K562 (cell line): ENCODE measurements around the gene SLC25A20. TPM values are rescaled to one million over a fixed set of nuclear protein-coding genes. Genes with fewer than 3 reads are reported as not detected.

Source experiments
- ATAC-seq: fragments of 200-7000 bp; cut with Tn5 transposase; 3 replicates; pipeline ENCODE4 v1.9.1; 2020; ENCODE audit warnings: moderate library complexity
- BruUV-seq: library from RNA; stranded (reverse); fragments of 400-500 nt; replicated peaks from 2 replicates; lab custom pipeline; 2021; lab: Mats Ljungman, UMichigan
- CTCF ChIA-PET: fragments of 300-600 bp; formaldehyde crosslinking; extraction: SDS; loops from one replicate; lab custom pipeline; 2021; ENCODE audit warnings: low intra/inter-chr PET ratio; lab: Yijun Ruan, JAX
- POLR2A ChIA-PET: fragments of 300-600, 350-650 bp; sonication (Branson Sonifier 250); formaldehyde crosslinking; extraction: SDS; loops from one replicate; lab custom pipeline; 2021; ENCODE audit warnings: antibody characterized with exemption, inconsistent platforms; lab: Yijun Ruan, JAX
- DNase-seq, 4 experiments: peaks; one replicate each; pipeline versions ENCODE4 v3.0.0 to v3.0.0-alpha.2; 2011 to 2018; ENCODE audit warnings: low spot score in 3 of 4, mixed read lengths in 3 of 4; ENCODE audit errors: extremely low read depth in 1 of 4
- FAIRE-seq: peaks from 2 replicates; lab custom pipeline; 2011; peaks lifted over from hg19 to GRCh38; lab: Jason Lieb, UNC
- H2AFZ ChIP-seq: 2 replicates; pipeline ENCODE4 v1.6.0; 2011; ENCODE audit warnings: low read depth, low read length, control low read depth, inconsistent platforms
- H3K27ac ChIP-seq: fragments of 200-600 bp; 3 replicates; pipeline ENCODE4 v1.8.0; 2011; ENCODE audit warnings: low read depth, mild to moderate bottlenecking, control low read depth, inconsistent platforms, low read length, moderate library complexity, mixed read lengths; ENCODE audit errors: extremely low read depth
- H3K27me3 ChIP-seq, 2 experiments: fragments of 300-600 bp in 1 of 2; 2 replicates in 1 of 2; 3 replicates in 1 of 2; pipeline versions ENCODE4 v1.6.0 to v1.8.0; 2011; ENCODE audit warnings: inconsistent platforms in 2 of 2, low read length in 2 of 2, mild to moderate bottlenecking in 1 of 2, mixed read lengths in 1 of 2, moderate library complexity in 1 of 2; ENCODE audit not compliant: control insufficient read depth in 2 of 2, insufficient read depth in 2 of 2
- H3K36me3 ChIP-seq: fragments of 300-600 bp; 3 replicates; pipeline ENCODE4 v1.8.0; 2011; ENCODE audit warnings: mild to moderate bottlenecking, low read length, inconsistent platforms; ENCODE audit not compliant: control insufficient read depth, insufficient read depth
- H3K4me1 ChIP-seq, 2 experiments: fragments of 200-600 bp in 1 of 2; replicated peaks in 1 of 2; 2 replicates in 1 of 2; 3 replicates in 1 of 2; pipeline versions ENCODE4 v1.5.1 to v1.8.0; 2011; ENCODE audit warnings: inconsistent platforms in 2 of 2, low read length in 2 of 2, mild to moderate bottlenecking in 1 of 2, mixed read lengths in 1 of 2, moderate library complexity in 1 of 2; ENCODE audit not compliant: control insufficient read depth in 2 of 2, insufficient read depth in 2 of 2
- H3K4me2 ChIP-seq: 2 replicates; pipeline ENCODE4 v1.6.1; 2011; ENCODE audit warnings: low read length, control low read depth, inconsistent platforms, mixed read lengths; ENCODE audit not compliant: insufficient read depth
- H3K4me3 ChIP-seq: fragments of 200-600 bp; sonication (generic), shearing (Covaris generic); 2 replicates; pipeline ENCODE4 v1.5.1; 2016; ENCODE audit warnings: control low read depth, inconsistent platforms
- H3K79me2 ChIP-seq: fragments of 200-600 bp; 3 replicates; pipeline ENCODE4 v1.8.0; 2011; ENCODE audit warnings: low read length, inconsistent platforms; ENCODE audit not compliant: control insufficient read depth, insufficient read depth
- H3K9ac ChIP-seq, 2 experiments: 2 replicates each; pipeline versions ENCODE4 v1.6.0 to v1.6.1; 2011; ENCODE audit warnings: low read depth in 2 of 2, low read length in 2 of 2, control low read depth in 1 of 2, inconsistent platforms in 1 of 2, mild to moderate bottlenecking in 1 of 2, mixed read lengths in 1 of 2; ENCODE audit not compliant: insufficient read depth in 1 of 2
- H3K9me1 ChIP-seq: one replicate; pipeline ENCODE4 v1.6.0; 2011; ENCODE audit warnings: inconsistent platforms, mild to moderate bottlenecking, low read length, moderate library complexity; ENCODE audit not compliant: control insufficient read depth, insufficient read depth
- H3K9me3 ChIP-seq: replicated peaks from 2 replicates; pipeline ENCODE4 v1.5.1; 2011; ENCODE audit warnings: low read depth, low read length, inconsistent platforms; ENCODE audit not compliant: control insufficient read depth, insufficient read depth
- H4K20me1 ChIP-seq: replicated peaks from 2 replicates; pipeline ENCODE4 v1.6.1; 2011; ENCODE audit warnings: low read length, inconsistent platforms, mixed read lengths; ENCODE audit not compliant: control insufficient read depth, insufficient read depth
- CBX3 ChIP-seq, 2 experiments: IDR thresholded peaks; 1 replicate in 1 of 2; 2 replicates in 1 of 2; pipeline ENCODE4 v1.6.1; 2012; ENCODE audit warnings: inconsistent platforms in 2 of 2, low read length in 2 of 2, borderline replicate concordance in 1 of 2, control low read depth in 1 of 2
- ETV5 ChIP-seq: sonication (generic); formaldehyde crosslinking; IDR thresholded peaks from 2 replicates; pipeline ENCODE4 v1.4.0; 2020; ENCODE audit warnings: low read depth, mild to moderate bottlenecking, missing genetic modification reagents
- FUS ChIP-seq: fragments of 200-400 bp; formaldehyde crosslinking; optimal IDR thresholded peaks from 2 replicates; pipeline ENCODE3; 2017; ENCODE audit warnings: low read depth, low read length
- GABPB1 ChIP-seq: sonication (generic); formaldehyde crosslinking; IDR thresholded peaks from 2 replicates; pipeline ENCODE4 v1.8.0; 2022; ENCODE audit warnings: mild to moderate bottlenecking, missing genetic modification reagents
- HDAC8 ChIP-seq: fragments of 450-650 bp; IDR thresholded peaks from 2 replicates; pipeline ENCODE4 v1.6.1; 2016; ENCODE audit warnings: mild to moderate bottlenecking, missing genetic modification characterization, moderate library complexity, missing compliant biosample characterization
- KDM4B ChIP-seq, 2 experiments: fragments of 450-650 bp in 1 of 2; sonication (generic) in 1 of 2; IDR thresholded peaks; 2 replicates each; pipeline ENCODE4 v1.6.1; 2016 to 2017; ENCODE audit warnings: borderline replicate concordance in 2 of 2, antibody characterized with exemption in 1 of 2, low read depth in 1 of 2, mild to moderate bottlenecking in 1 of 2
- LCOR ChIP-seq: sonication (generic); formaldehyde crosslinking; IDR thresholded peaks from 2 replicates; pipeline ENCODE4 v1.8.0; 2022; ENCODE audit warnings: mild to moderate bottlenecking, missing genetic modification reagents
- NCOA4 ChIP-seq: fragments of 450-650 bp; IDR thresholded peaks from 2 replicates; pipeline ENCODE4 v1.6.1; 2018; ENCODE audit warnings: mild to moderate bottlenecking; ENCODE audit not compliant: partially characterized antibody
- NR3C1 ChIP-seq: sonication (generic); formaldehyde crosslinking; IDR thresholded peaks from 2 replicates; pipeline ENCODE4 v1.8.1; 2022; ENCODE audit warnings: missing genetic modification reagents
- NR4A1 ChIP-seq, 2 experiments: fragments of 250-450 bp in 1 of 2; fragments of 450-650 bp in 1 of 2; sonication (Bioruptor Pico) in 1 of 2; IDR thresholded peaks; 2 replicates each; pipeline versions ENCODE4 v1.4.0 to v1.6.1; 2016 to 2020; ENCODE audit warnings: mild to moderate bottlenecking in 2 of 2, missing compliant biosample characterization in 1 of 2, missing genetic modification characterization in 1 of 2, moderate library complexity in 1 of 2
- RB1 ChIP-seq: fragments of 450-650 bp; IDR thresholded peaks from 2 replicates; pipeline ENCODE4 v1.6.1; 2017; ENCODE audit warnings: low read depth, mild to moderate bottlenecking
- SMAD1 ChIP-seq: fragments of 150-350 bp; IDR thresholded peaks from 2 replicates; pipeline ENCODE4 v1.6.1; 2014; ENCODE audit warnings: low read length, low read depth; ENCODE audit not compliant: partially characterized antibody
- SP1 ChIP-seq: sonication (generic); formaldehyde crosslinking; IDR thresholded peaks from 2 replicates; pipeline ENCODE4 v1.8.1; 2022; ENCODE audit warnings: mild to moderate bottlenecking, missing genetic modification reagents
- STAG1 ChIP-seq: sonication (generic); formaldehyde crosslinking; IDR thresholded peaks from 2 replicates; pipeline ENCODE4 v1.5.0; 2020; ENCODE audit warnings: missing genetic modification reagents, borderline replicate concordance
- ZNF174 ChIP-seq: fragments of 250-450 bp; sonication (Bioruptor Pico); IDR thresholded peaks from 2 replicates; pipeline ENCODE4 v1.4.0; 2020; ENCODE audit warnings: mild to moderate bottlenecking
- ZNF274 ChIP-seq: IDR thresholded peaks from 2 replicates; pipeline ENCODE4 v1.6.1; 2011; ENCODE audit warnings: low read depth, mild to moderate bottlenecking, low read length, moderate library complexity, borderline replicate concordance
- WGBS: fragments of 100-300 bp; shearing (Covaris generic); methylation state at CpG from one replicate; pipeline ENCODE4 v1.1.6; 2016; ENCODE audit warnings: low coverage, mixed read lengths; ENCODE audit not compliant: insufficient coverage; ENCODE audit errors: missing lambda C conversion rate; 5-methylcytosine and 5-hydroxymethylcytosine counted together
- in situ Hi-C: fragments of 300-500 bp; cut with MboI; formaldehyde crosslinking; loops from 4 replicates; pipeline ENCODE4 v1.15.0; 2018; ENCODE audit warnings: inconsistent platforms, mixed read lengths
- intact Hi-C: fragments of 100-400 bp; cut with micrococcal nuclease; formaldehyde crosslinking; loops from 2 replicates; pipeline ENCODE4 v1.14.2; 2022
- polyA plus RNA-seq, 8 experiments: library from polyadenylated mRNA; depleted of rRNA in 4 of 8; stranded (reverse) in 5 of 8; unstranded in 3 of 8; fragments of >200 nt; fragmentation: Nextera tagmentation in 2 of 8; fragmentation: Illumina TruSeq in 1 of 8; extraction: Ambion mirVana in 2 of 8; extraction: Trizol in 1 of 8; gene quantifications; 2 replicates each; pipeline versions ENCODE4 v1.2.1 to v1.2.3, GENCODE V29; 2011 to 2014; ENCODE audit warnings: inconsistent platforms in 1 of 8, missing spikeins in 1 of 8
- total RNA-seq, 7 experiments: library from RNA; depleted of rRNA in 6 of 7; stranded (reverse); fragments of >200 nt in 6 of 7; fragmentation: Illumina TruSeq in 2 of 7; extraction: Trizol in 2 of 7; gene quantifications; 2 replicates each; pipeline versions ENCODE4 v1.2.1 to v1.2.3, GENCODE V29; 2011 to 2021; ENCODE audit warnings: low replicate concordance in 1 of 7
- TF ChIP-seq, protein P1 (sequence below), 2 experiments: IDR thresholded peaks; 2 replicates each; pipeline ENCODE4 v1.6.1; 2012; ENCODE audit warnings: improper control_type of control experiment in 2 of 2, low read depth in 2 of 2, low read length in 2 of 2, borderline replicate concordance in 1 of 2

Gene SLC25A20
- total and polyA plus RNA-seq, 9 of the 15 experiments (the other 6 are each of a cell fraction or from before 2014, with no cell fraction given): 14.3 to 48.1 (median 21.6) TPM

DNA sequence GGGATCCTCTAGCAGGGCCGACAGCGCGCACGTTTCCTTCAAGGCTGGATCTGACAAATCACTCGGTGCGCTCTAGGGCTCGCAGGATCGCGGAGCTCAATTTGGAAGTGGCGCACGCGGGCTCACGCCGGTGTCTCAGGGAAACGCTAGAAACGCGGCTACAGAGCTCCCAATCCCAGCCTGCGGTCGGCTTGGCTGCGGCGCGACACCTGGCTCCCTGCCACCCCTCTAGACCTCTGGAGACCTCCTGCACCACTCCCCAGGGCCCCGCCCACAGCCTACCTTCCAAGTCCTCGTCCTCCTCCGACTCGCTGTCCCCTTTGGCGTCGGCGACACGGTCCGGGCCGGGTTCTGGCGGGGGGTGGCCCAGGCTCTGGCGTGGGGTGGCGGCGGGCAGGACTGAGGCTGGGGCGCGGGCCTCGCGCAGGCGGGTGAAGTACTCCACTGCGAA, 51.6 kb downstream of the SLC25A20 start:
- H3K27me3 ChIP-seq: no peaks in the 10 kb centered on the region
- intact Hi-C loops (loop anchor here (5.0 kb wide), 3 partner anchors 50 to 105 kb away; partner anchors contain the start of genes ARIH2 and SLC25A20), in situ Hi-C loops (no loop called here)
- no peaks in the 10 kb centered on the region for H3K9me3 ChIP-seq
- peak overlapping the region; percentile 81 for H3K4me3 ChIP-seq
- 0% methylated on average over 22 of the region's 42 CpGs for WGBS
- ChIA-PET CTCF (no interaction called here), POLR2A (interaction anchor here (0.6 to 1.7 kb wide), 6 partner anchors 16 to 1050 kb away, joined by 3 to 6 read pairs (median 3); no protein-coding TSS in a partner anchor)
- no peaks in the 10 kb centered on the region for H3K9me1 ChIP-seq
- DNase-seq: peak; percentile 70 to 88 (median 74)
- no TSS peak for BruUV-seq
- H3K4me1 ChIP-seq: peaks cover 13% of the 10 kb centered on the region in 2 experiments; a peak in 4 of 5 replicates
- H3K27ac ChIP-seq: peak overlapping the region; percentile 87
- peak overlapping the region; percentile 75 to 95 for H3K9ac ChIP-seq
- peak; percentile 80 for ATAC-seq
- H3K36me3 ChIP-seq: no peaks in the 10 kb centered on the region
- FAIRE-seq: peak; percentile 78
- no peaks in the 10 kb centered on the region for H4K20me1 ChIP-seq
- H2AFZ ChIP-seq: peak overlapping the region; percentile 96
- peaks cover 28% of the 10 kb centered on the region for H3K79me2 ChIP-seq
- peak overlapping the region; percentile 85 for H3K4me2 ChIP-seq
- TF ChIP-seq NR3C1 (CRISPR knock-in tag): no peak
- TF ChIP-seq HDAC8 (tag): no peak
- no peak for TF ChIP-seq ZNF174 (CRISPR knock-in tag)
- peak; percentile 28; the same call in 1 of the 2 replicates for TF ChIP-seq SP1 (CRISPR knock-in tag)
- TF ChIP-seq CBX3 (IDR thresholded peaks at IDR 0.05; ENCODE audit: borderline replicate concordance in 1 of 2, low read length in 2 of 2): no peak
- TF ChIP-seq FUS: no peak
- no peak for TF ChIP-seq KDM4B (IDR thresholded peaks at IDR 0.05; ENCODE audit: borderline replicate concordance in 2 of 2, low read depth in 1 of 2)
- TF ChIP-seq ZNF274: no peak
- no peak for TF ChIP-seq LCOR (CRISPR knock-in tag)
- 0 out of 2 replicates have a peak, but pooled peaks have one; percentile 15 for TF ChIP-seq ETV5 (CRISPR knock-in tag)
- peak; percentile 48; the same call in 1 of the 2 replicates for TF ChIP-seq GABPB1 (CRISPR knock-in tag)
- TF ChIP-seq SMAD1: no peak
- TF ChIP-seq, protein P1, sequence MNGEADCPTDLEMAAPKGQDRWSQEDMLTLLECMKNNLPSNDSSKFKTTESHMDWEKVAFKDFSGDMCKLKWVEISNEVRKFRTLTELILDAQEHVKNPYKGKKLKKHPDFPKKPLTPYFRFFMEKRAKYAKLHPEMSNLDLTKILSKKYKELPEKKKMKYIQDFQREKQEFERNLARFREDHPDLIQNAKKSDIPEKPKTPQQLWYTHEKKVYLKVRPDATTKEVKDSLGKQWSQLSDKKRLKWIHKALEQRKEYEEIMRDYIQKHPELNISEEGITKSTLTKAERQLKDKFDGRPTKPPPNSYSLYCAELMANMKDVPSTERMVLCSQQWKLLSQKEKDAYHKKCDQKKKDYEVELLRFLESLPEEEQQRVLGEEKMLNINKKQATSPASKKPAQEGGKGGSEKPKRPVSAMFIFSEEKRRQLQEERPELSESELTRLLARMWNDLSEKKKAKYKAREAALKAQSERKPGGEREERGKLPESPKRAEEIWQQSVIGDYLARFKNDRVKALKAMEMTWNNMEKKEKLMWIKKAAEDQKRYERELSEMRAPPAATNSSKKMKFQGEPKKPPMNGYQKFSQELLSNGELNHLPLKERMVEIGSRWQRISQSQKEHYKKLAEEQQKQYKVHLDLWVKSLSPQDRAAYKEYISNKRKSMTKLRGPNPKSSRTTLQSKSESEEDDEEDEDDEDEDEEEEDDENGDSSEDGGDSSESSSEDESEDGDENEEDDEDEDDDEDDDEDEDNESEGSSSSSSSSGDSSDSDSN (IDR thresholded peaks at IDR 0.05; ENCODE audit: borderline replicate concordance in 1 of 2, low read depth in 2 of 2, low read length in 2 of 2): peak in 1 of 2 experiments; percentile 41; a peak in 1 of 4 replicates
- TF ChIP-seq RB1: no peak
- no peak for TF ChIP-seq NCOA4
- no peak for TF ChIP-seq NR4A1 (CRISPR knock-in tag; IDR thresholded peaks at IDR 0.05)
- TF ChIP-seq NR4A1 (tag; IDR thresholded peaks at IDR 0.05): no peak
- no peak for TF ChIP-seq STAG1 (CRISPR knock-in tag)
